ENCODE data around the gene CARD11.

GRCh38 chr7:3087243-3087755, 43.6 kb upstream of the CARD11 start:
- no peak for TF ChIP-seq CTCF (conservative IDR thresholded peaks at IDR 0.05; ENCODE audit: low read length)
- TF ChIP-seq EZH2phosphoT487 (IDR thresholded peaks at IDR 0.05; ENCODE audit: borderline replicate concordance), result no peak
